Measurements from ENCODE around the gene BUB3.

GRCh38 chr10:123143162-123143824, 10.9 kb upstream of the BUB3 start:
- TF ChIP-seq NR2C2 (CRISPR knock-in tag; IDR thresholded peaks at IDR 0.05) (no peak), NR1H2 (CRISPR knock-in tag; IDR thresholded peaks at IDR 0.05) (no peak), ATF2 (CRISPR knock-in tag; IDR thresholded peaks at IDR 0.05; ENCODE audit: borderline replicate concordance, low read depth) (no peak), CTCF (IDR thresholded peaks at IDR 0.05) (no peak), TCF7 (CRISPR knock-in tag; IDR thresholded peaks at IDR 0.05; ENCODE audit: low read depth) (no peak), IRF2 (CRISPR knock-in tag; IDR thresholded peaks at IDR 0.05; ENCODE audit: borderline replicate concordance, low read depth) (no peak), ATF1 (CRISPR knock-in tag; IDR thresholded peaks at IDR 0.05) (no peak), NFYB (CRISPR knock-in tag; conservative IDR thresholded peaks at IDR 0.05; ENCODE audit: low read depth) (no peak), FOXP1 (CRISPR knock-in tag; IDR thresholded peaks at IDR 0.05; ENCODE audit: borderline replicate concordance) (no peak)
